Measurements from ENCODE around the gene TPM4.
A peak's percentile ranks its signal among the peaks of the same experiment; 100 is the strongest.

TPM4 gene

DNA sequence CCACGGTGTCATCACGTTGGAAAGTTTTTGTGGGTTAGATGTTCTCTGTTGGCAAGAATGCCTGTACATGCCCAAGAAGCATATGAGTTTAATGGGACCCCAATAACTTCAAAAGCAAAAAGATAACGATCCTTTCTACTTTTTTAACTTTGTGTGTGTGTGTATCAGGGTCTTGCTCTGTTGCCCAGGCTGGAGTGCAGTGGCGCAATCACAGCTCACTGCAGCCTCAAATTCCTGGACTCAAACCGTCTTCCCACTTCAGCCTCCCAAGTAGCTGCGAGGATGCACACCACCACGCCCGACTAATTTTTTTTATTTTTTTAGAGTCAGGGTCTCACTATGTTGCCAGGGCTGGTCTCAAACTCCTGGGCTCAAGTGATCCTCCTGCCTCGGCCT lies 34.3 kb upstream of the TPM4 start:
- no peak for DNase-seq (ENCODE audit: low read depth)

DNA sequence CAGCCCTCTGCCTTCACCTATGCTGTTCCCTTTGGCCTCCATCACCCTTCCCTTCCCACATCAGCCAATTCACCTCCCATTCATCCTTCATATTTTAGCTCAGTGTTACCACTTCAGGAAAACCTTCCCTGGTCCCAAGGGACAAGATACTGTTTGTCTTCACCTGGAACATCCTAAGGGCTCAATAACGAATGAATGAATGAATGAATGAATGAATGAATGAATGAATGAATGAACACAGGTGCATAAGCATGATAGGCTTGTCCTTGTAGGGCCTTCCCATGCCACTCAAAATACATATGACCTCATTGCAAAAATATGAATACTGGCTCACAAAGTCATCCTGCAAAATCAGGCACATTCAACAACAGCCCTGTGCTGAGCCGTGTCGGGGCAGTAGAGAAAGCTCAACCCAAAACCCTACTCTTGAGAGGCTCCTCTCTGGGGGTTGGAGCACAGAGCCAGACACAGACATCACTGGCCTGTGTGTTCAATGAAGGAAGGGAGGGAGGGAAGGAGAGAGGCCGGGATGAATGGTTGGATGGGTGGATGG lies 33.7 kb upstream of the TPM4 start:
- no peak for DNase-seq (ENCODE audit: low read depth)

DNA sequence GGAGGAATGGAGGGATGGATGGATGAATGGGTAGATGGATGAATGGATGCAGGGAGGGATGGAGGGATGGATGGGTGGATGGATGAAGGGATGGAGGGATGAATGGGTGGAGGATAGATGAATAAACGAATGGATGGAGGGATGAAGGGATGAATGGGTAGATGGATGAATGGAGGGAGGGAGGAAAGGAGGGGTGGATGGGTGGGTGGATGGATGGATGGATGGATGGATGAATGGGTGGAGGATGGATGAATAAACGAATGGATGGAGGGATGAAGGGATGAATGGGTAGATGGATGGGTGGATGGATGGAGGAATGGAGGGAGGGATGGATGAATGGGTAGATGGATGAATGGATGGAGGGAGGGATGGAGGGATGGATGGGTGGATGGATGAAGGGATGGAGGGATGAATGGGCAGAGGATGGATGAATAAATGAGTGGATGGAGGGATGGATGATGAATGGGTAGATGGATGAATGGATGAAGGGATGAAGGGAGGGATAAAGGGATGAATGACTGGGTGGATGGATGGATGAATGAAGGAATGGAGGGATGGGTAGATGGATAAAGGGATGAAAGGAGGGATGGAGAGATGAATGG lies 33.0 kb upstream of the TPM4 start:
- no peak for DNase-seq (ENCODE audit: low read depth)

DNA sequence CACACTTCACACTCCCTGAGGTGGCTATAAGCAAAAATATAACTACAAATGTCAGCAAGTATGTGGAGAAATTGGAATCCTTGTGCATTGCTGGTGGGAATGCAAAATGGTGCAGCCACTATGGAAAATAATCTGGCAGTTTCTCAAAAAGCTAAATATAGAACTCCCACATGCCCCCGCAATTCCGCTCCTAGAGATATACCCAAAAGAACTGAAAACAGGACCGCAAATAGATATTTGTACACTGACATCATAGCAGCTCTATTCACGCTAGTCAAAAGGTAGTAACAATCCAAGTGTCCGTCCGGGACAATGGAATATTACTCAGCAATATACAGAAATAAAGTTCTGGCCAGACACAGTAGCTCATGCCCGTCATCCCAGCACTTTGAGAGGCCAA lies 31.5 kb upstream of the TPM4 start:
- DNase-seq (ENCODE audit: low read depth): no peak

DNA sequence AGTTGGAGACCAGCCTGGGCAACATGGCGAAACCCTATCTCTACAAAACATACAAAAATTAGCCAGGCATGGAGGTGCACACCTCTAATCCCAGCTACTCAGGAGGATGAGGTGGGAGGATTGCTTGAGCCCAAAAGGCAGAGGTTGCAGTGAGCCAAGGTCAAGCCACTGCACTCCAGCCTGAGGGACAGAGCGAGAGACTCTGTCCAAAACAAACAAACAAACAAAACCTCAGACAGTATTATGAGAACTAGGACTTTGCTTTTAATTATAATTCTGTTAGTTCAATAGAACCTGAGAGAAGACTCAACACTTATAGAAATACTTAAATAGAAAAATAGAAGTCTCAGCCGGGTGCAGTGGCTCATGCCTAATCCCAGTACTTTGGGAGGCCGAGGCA lies 31.1 kb upstream of the TPM4 start:
- DNase-seq (ENCODE audit: low read depth): no peak

DNA sequence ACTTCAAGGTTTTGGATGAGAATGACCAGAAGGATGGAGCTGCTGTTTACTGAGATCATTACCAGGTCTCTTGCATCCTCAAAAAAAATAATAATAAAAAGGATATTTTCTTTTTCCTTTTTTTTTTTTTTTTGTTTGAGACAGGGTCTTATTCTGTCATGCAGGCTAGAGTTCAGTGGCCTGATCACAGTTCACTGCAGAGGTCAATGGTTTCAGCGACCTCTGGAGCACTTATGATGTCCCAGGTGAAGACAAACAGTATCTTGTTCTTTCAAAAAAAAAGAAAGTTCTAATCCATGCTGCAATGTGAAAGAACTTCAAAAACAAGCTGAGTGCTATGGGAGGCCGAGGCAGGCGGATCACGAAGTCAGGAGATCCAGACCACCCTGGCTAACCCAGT lies 30.4 kb upstream of the TPM4 start:
- DNase-seq (ENCODE audit: low read depth): no peak

DNA sequence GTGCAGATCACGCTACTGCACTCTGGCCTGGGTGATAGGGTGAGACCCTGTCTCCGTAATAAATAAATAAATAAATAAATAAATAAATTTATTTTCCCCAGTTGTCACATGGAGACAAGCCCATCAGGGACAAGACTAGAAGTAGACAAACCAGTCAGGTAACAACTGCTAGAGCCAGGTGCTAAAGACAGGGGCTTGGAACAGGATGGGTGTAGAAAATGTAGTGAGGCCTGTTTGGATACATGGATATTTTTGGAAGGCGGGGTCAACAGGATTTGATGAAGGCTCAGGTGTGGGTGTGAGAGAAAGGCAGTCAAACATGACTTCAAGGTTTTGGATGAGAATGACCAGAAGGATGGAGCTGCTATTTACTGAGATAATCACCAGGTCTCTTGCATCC lies 27.7 kb upstream of the TPM4 start:
- no peak for DNase-seq (ENCODE audit: low read depth)

DNA sequence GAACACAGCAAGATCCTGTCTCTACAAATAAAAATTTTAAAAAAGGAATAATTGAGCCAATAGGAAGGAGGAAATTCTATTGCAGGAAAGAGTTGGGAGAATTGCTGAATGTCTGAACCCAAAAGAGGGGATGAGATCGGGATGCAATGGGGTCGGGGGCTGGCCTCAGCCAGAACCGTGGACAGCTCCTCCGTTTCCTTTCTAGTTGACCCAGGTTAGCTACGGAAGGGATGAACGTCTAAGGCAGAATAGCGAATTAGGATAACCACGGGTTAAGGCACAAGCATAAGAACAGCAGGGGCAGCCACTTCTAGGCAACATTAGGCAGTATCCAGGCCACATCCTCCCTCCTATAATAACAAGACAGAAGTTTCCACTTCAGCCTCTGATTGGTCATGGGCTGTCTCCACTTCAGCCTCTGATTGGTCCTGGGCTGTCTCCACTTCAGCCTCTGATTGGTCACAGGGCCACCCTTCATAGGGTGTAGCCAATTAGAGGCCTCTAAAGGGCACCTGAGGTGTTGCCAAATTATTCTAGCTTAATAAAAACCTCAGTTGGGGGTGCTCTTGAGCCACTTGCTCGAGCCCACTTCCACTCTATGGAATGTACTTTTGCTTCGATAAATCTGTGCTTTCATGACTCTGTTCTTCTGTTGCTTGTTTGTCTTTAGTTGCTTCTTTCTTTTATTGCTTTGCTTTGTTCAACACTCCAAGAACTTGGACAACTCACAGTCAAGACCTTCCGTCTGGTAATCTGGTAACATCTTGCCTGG lies 24.9 kb upstream of the TPM4 start:
- DNase-seq (ENCODE audit: low read depth): peak; percentile 17

DNA sequence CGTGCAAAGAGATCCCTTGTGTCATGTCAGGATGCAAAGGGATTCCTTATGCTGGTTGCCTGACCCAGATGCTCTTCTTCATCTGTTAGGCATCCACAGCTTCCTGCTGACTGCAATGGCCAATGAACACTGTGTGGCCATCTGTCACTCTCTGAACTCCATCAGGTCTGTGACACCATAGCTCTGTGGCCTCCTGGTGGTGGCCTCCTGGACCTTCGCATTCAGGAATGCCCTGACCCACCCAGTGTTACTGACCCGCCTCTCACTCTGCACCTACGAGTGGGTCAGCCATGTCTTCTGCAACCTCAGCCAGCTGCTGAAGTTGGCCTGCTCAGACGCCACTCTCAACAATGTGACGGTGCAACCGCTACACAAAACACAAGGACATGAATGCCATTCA lies 23.9 kb upstream of the TPM4 start:
- no peak for DNase-seq (ENCODE audit: low read depth)

DNA sequence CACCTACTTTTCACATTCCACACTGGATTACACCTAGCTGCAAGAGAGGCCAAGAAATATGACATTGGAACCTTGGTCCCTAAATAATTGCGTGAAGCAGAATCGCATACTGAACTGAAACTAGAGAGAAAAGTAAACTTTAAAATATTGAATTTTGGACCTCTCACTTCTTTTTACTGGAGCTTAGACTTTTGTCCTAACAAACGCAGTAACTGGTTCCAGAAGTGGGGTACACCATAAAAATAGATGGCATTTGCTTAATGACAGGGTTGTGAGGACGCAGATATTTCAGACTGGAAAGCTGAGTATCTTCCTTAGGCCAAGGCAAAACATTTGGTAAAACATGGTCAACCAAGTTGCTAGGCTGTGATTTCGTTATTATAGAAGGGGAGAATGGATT lies 19.2 kb upstream of the TPM4 start:
- no peak for DNase-seq (ENCODE audit: low read depth)

DNA sequence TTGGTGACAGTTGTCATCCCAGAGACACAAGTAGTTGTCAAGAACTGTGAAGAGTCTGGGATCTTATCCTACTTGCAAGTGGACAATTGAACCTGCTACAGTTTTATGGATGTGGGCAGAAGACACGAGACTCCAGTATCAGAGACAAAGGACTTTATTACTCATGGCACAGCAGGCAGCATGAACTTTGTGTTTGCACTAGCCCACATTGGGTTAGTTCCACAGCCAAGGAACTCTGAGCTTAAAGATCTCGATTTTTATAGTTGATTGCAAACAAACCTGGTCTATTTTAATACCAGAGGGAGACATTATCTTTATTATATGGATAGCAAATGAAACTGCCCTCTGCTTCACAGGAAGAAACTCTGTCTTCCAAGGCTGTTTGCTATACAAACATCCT lies 16.0 kb upstream of the TPM4 start:
- no peak for DNase-seq (ENCODE audit: low read depth)

DNA sequence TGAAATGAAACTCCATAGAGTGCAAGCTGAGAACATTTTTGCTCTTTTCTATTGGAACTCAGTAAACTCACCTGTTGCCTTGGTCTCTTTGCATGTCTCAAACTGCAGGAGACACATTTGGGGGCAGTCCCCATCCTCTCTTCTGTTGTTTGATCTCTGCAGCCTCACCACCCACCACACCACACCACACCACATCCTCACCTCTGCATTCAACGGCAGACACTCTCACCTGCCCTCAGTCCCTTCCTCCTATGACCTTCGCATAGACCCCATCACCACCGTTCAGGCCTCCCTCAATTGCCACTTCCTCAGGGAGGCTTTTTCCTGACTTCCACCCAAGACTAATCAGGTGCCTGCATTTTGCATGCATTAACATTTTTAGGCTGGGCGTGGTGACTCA lies 14.4 kb upstream of the TPM4 start:
- no peak for DNase-seq (ENCODE audit: low read depth)

DNA sequence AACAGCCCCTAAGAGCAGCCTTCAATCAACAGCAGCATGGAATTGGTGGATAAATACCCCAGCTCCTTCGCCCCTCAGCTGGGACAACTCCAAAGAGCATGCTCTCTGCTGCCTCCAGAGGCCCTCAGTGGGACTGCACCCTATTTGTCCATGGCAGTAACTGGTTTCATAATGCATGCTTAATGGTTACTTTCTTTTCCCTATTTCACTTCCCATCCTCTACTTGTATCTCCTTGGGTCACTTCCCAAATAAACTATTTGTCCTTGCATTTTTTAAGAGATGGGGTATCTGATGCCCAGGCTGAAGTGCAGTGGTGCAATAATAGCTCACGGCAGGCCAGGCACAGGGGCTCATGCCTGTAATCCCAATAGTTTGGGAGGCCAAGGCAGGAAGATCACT lies 13.5 kb upstream of the TPM4 start:
- DNase-seq (ENCODE audit: low read depth): peak; percentile 44

DNA sequence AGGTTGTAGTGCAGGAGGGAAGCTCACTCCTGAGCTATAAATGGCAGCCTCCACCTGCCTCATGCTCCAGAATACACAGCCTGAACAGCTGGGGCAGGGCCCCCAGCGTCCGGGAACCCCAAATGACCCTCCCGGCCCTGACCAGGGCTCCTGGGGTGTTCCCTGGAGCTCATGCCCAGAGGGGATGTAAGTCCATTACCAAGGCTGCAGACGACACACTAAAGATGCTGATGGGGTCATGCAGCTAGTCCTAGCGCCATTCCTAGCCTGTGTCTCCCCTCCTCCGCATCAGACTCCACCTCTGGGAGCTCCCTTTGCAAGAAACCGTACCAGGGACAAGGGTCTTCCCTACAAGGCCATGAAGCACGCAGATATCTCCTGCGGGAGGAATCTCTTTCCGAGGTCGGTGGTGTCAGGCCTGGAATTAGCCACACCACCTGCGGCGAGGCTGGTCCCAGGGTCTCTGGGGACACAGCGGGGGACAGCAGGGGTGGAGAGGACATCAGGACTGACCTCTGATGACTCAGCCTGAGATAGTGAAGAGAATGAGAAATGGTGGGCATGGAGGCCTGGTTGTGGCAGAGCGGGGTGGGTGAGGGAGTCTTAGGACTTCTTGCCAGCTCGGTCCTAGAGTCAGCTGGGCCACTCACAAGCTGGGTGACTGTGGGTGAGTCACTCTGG lies 11.9 kb upstream of the TPM4 start:
- DNase-seq (ENCODE audit: low read depth): no peak

DNA sequence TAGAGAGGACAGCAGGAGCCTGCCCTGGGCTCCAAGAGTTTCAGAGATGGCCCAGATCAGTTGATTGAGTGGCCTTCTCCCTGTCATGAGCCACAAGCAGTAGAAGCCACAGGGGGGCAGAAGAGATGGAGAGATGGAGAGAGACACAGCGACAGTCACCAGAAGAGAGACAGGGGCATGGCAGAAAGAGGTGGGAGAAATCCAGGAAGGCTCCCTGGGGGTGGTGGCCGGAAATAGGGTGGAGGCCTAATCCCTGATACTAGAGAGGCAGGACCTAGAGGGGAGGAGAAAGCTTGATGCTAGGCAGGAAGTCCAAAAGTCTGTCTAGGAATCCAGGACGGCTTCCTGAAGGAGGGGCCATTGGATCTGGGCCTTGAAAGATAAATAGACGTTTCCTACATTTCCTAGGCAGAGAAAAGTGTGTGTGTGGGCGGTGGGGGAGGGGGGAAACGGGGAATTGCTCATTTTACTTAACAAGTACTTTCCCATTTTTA lies 9.6 kb upstream of the TPM4 start:
- peak; percentile 23 for DNase-seq (ENCODE audit: low read depth)

DNA sequence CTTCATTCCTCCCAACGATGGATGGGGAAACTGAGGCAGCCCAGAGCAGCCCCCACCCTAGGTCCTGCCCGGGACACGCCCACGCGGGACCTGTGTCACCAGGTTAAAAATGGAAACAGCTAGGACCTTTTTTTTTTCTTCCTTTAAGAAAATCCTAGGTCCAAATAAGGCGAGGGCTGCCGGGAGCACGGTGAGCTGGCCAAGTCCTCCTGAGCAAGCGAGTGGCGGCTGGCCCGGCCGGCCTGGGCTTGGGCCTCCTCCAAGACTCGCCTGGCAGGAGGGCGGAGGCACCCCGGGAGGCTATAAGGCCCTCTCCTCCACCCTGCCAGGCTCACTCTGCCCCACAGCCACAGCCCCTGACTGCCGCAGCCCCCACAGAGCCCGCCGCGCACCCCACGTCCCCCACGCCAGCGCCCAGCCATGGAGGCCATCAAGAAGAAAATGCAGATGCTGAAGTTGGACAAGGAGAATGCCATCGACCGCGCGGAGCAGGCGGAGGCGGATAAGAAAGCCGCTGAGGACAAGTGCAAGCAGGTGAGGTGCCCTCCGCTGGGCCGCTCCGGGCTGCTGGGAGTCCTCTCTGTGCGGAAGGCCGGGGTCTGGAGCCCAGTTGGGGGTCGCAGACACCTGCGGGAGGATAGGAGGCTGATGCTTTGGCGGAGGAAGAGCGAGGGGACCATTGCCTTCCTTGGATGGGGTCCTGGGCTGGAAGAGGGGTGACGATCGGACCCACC lies 8.9 kb upstream of the TPM4 start:
- no peak for DNase-seq (ENCODE audit: low read depth)

DNA sequence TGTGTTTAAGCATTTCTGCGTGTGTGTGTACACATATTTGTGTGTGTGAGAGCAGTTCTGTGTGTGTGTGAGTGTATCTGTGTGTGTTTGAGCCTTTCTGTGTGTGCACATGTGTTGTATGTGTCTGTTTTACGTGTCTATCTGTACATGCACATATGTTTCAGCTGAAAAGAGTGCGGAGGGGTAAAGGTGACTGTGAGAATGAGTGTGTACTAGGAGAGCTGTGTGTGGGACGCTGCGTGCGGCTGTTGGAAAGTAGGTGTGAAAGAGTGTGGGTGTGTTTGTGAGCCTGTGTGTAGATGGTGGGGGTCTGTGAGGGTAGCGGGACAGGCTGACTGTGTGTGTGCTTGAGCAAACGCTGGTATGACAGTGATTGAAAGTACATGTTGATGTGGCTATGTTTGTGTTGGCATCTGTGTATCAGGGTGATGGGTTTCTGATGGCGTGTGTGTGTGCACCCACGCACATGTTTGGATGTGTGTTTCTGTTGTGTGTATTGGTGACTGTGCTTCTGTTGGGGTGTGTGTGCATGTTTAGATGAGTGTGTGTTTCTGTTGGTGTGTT lies 7.5 kb upstream of the TPM4 start:
- no peak for DNase-seq (ENCODE audit: low read depth)

DNA sequence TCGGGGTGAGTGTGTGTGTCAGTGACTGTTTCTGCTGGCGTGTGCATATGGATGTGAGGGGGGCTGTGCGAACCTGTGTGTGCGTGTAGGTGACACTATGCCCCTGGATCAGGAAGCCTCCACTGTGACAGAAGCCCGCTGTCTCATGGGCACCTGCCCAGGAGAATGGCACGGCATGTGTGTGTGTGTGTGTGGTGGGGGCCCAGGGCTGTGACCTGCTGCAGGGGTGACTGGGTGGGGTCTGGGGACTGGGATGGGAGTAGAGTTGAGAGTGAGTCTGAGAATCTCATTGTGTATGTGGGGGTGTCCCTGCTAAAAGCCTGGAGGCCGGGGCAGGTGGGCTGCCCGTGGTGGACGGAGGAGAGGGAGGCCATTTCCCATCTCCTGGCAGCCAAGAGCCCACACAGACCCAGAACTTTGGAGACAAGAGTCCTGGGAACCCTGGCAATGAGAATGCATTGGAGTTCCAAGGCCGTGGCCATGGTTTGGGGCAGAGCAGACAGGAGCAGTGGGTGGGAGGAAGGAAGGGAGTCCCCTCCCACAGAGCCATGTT lies 6.4 kb upstream of the TPM4 start:
- DNase-seq (ENCODE audit: low read depth): no peak

DNA sequence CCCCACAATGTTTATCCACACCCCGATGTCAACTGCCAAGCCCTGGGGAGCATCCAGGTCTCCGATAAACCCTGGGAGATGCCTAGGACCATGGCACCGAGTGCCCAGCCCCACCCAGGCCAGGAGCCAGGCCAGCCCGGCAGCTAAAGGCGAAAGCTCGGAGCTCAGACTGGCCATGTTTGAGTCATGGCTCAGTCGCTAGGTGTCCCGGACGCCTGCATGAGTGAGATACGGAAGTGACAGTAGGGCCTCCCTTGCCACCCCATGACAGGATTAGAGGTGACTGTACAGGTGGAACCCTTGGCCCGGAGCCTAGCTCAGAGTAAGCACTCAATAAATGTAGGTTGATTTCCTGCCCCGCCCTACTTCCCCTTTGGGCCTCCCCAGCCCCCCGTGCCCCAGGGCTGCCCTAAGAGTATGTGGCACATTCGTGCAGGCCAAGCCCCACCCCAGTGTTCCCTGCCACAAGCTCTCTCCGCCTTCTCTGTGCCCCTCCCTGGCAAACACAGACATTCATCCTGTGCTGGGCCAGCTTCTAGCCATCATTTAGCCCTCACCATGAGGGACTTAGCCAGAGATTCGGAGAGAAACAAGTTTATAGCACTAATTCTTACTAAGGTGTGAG lies 5.8 kb upstream of the TPM4 start:
- peak; percentile 81 for DNase-seq (ENCODE audit: low read depth)

DNA sequence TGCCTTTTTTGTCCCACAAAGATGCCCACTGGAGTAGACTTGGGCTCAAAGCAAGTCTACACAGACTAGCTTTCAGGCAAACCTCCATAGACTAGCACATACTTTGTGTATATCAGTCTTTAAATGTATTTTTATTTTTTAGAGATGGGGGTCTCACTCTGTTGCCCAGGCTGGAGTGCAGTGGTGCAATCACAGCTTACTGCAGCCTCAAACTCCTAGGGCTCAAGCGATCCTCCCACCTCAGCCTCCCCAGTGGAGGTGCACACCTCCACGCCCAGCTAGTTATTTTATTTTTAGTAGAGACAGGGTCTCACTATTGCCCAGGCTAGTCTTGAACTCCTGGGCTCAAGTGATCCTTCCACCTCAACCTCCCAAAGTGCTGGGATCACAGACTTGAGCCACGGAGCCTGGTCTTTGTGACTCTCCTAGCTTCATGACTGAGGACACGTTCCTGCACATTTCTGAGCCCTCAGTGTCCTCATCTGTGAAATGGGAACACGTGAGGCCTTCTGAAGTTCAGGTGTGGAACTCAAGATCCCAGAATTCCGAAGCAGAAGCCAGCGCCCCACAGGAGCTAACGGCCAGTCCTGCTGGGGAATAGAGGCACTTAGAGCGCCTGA lies 5.1 kb upstream of the TPM4 start:
- DNase-seq (ENCODE audit: low read depth): no peak

DNA sequence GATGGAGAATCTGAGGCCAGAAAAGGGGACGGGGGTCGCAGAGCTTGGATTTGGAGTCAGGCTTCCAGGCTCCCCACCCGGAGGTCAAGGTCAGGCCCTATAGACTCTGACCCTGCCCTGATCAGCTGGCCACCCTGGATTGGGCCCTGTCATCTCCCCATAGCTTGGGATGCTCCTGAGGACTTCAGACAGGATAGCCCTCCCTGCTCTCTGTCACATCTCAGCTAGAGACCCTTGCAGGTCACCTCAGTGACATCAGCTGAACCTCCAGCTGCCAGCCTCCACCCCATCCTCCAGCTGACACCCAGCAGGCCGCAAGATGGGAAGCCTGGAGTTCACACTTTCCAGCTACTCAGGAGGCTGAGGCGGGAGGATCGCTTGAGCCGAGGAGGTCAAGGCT lies 2.8 kb upstream of the TPM4 start:
- DNase-seq (ENCODE audit: low read depth): no peak
